Activated naive CD8-positive, alpha-beta T cell (primary cell): ENCODE results near the gene TFB2M.
"Not testable (repeated sequence)": the region's sequence is repeated elsewhere in the genome, so short reads cannot be mapped to it uniquely, and the experiment has no call there.

ENCODE experiments used
- H3K27ac Mint-ChIP-seq: one replicate; pipeline ENCODE4 v1.8.0; 2021; ENCODE audit warnings: mixed read lengths
- H3K27me3 Mint-ChIP-seq: one replicate; pipeline ENCODE4 v1.8.0; 2021; ENCODE audit warnings: mixed read lengths
- H3K36me3 Mint-ChIP-seq: one replicate; pipeline ENCODE4 v1.8.0; 2021; ENCODE audit warnings: mixed read lengths
- H3K4me1 Mint-ChIP-seq: one replicate; pipeline ENCODE4 v1.8.0; 2021; ENCODE audit warnings: low read depth, mixed read lengths
- H3K4me3 Mint-ChIP-seq: one replicate; pipeline ENCODE4 v1.8.0; 2021; ENCODE audit warnings: mild to moderate bottlenecking, mixed read lengths
- H3K9me3 Mint-ChIP-seq: one replicate; pipeline ENCODE4 v1.8.0; 2021; ENCODE audit warnings: low read depth, mixed read lengths

Gene TFB2M

GRCh38 chr1:246572785-246573184, 6.7 kb upstream of the TFB2M start:
- H3K4me1 Mint-ChIP-seq, result peaks cover 75% of the 10 kb centered on the region
- H3K9me3 Mint-ChIP-seq, result no peaks in the 10 kb centered on the region
- H3K36me3 Mint-ChIP-seq, result peaks cover 10% of the 10 kb centered on the region
- no peaks in the 10 kb centered on the region for H3K27me3 Mint-ChIP-seq
- H3K27ac Mint-ChIP-seq, result peak overlapping the region; percentile 85
- peak overlapping the region; percentile 39 for H3K4me3 Mint-ChIP-seq

- Mint-ChIP-seq H3K9me3 (no peaks in the 10 kb centered on the region), H3K27me3 (no peaks in the 10 kb centered on the region), H3K36me3 (peaks cover 10% of the 10 kb centered on the region), H3K4me1 (peaks cover 73% of the 10 kb centered on the region), H3K27ac (peak overlapping the region; percentile 99), H3K4me3 (peak overlapping the region; percentile 88)
Measured at GRCh38 chr1:246571953-246572352, 5.9 kb upstream of the TFB2M start.

- not testable (repeated sequence) for H3K27me3 Mint-ChIP-seq, H3K36me3 Mint-ChIP-seq, H3K9me3 Mint-ChIP-seq
- H3K4me3 Mint-ChIP-seq, result peak overlapping the region; percentile 88
- H3K27ac Mint-ChIP-seq, result peak overlapping the region; percentile 99
- peaks cover 67% of the 10 kb centered on the region for H3K4me1 Mint-ChIP-seq
Measured at GRCh38 chr1:246571309-246571708, 5.2 kb upstream of the TFB2M start.

- Mint-ChIP-seq H3K4me3 (peak overlapping the region; percentile 88), H3K4me1 (peaks cover 64% of the 10 kb centered on the region), H3K27me3 (no peaks in the 10 kb centered on the region), H3K9me3 (no peaks in the 10 kb centered on the region), H3K27ac (peak overlapping the region; percentile 99), H3K36me3 (peaks cover 9% of the 10 kb centered on the region)
Measured at GRCh38 chr1:246569248-246570238, 3.5 kb upstream of the TFB2M start.

GRCh38 chr1:246567646-246568235, 1.7 kb upstream of the TFB2M start:
- H3K27me3 Mint-ChIP-seq, result no peaks in the 10 kb centered on the region
- peaks cover 59% of the 10 kb centered on the region for H3K4me1 Mint-ChIP-seq
- peak overlapping the region; percentile 98 for H3K4me3 Mint-ChIP-seq
- H3K9me3 Mint-ChIP-seq, result no peaks in the 10 kb centered on the region
- peak overlapping the region; percentile 96 for H3K27ac Mint-ChIP-seq
- H3K36me3 Mint-ChIP-seq, result peaks cover 6% of the 10 kb centered on the region

- Mint-ChIP-seq H3K9me3 (no peaks in the 10 kb centered on the region), H3K4me1 (peaks cover 58% of the 10 kb centered on the region), H3K27me3 (no peaks in the 10 kb centered on the region), H3K27ac (peak overlapping the region; percentile 96), H3K36me3 (peaks cover 6% of the 10 kb centered on the region), H3K4me3 (peak overlapping the region; percentile 98)
Measured at GRCh38 chr1:246566813-246567645, 968 bp upstream of the TFB2M start.

GRCh38 chr1:246565751-246566127, 322 bp downstream of the TFB2M start:
- Mint-ChIP-seq H3K27me3 (no peaks in the 10 kb centered on the region), H3K27ac (peak overlapping the region; percentile 93), H3K36me3 (peaks cover 6% of the 10 kb centered on the region), H3K9me3 (no peaks in the 10 kb centered on the region), H3K4me1 (peaks cover 45% of the 10 kb centered on the region), H3K4me3 (peak overlapping the region; percentile 98)

- H3K9me3 Mint-ChIP-seq, result no peaks in the 10 kb centered on the region
- peak overlapping the region; percentile 98 for H3K4me3 Mint-ChIP-seq
- H3K27ac Mint-ChIP-seq, result peak overlapping the region; percentile 93
- H3K27me3 Mint-ChIP-seq, result no peaks in the 10 kb centered on the region
- H3K4me1 Mint-ChIP-seq, result peaks cover 40% of the 10 kb centered on the region
- peaks cover 6% of the 10 kb centered on the region for H3K36me3 Mint-ChIP-seq
Measured at GRCh38 chr1:246564839-246565750, 966 bp downstream of the TFB2M start.

GRCh38 chr1:246560833-246561232, 5.2 kb downstream of the TFB2M start:
- H3K9me3 Mint-ChIP-seq, H3K4me3 Mint-ChIP-seq, H3K27ac Mint-ChIP-seq, H3K27me3 Mint-ChIP-seq, H3K36me3 Mint-ChIP-seq: not testable (repeated sequence)
- peaks cover 24% of the 10 kb centered on the region for H3K4me1 Mint-ChIP-seq

- Mint-ChIP-seq H3K4me1 (peaks cover 18% of the 10 kb centered on the region), H3K9me3 (no peaks in the 10 kb centered on the region), H3K36me3 (peaks cover 10% of the 10 kb centered on the region), H3K27me3 (no peaks in the 10 kb centered on the region), H3K27ac (no peak overlapping the region), H3K4me3 (no peak overlapping the region)
Measured at GRCh38 chr1:246559310-246559709, 6.8 kb downstream of the TFB2M start.

GRCh38 chr1:246558041-246558440, 8.0 kb downstream of the TFB2M start:
- H3K27ac Mint-ChIP-seq, result no peak overlapping the region
- H3K27me3 Mint-ChIP-seq, result no peaks in the 10 kb centered on the region
- no peak overlapping the region for H3K4me3 Mint-ChIP-seq
- H3K4me1 Mint-ChIP-seq, result peaks cover 12% of the 10 kb centered on the region
- no peaks in the 10 kb centered on the region for H3K9me3 Mint-ChIP-seq
- peaks cover 13% of the 10 kb centered on the region for H3K36me3 Mint-ChIP-seq

- H3K27me3 Mint-ChIP-seq, result no peaks in the 10 kb centered on the region
- H3K4me1 Mint-ChIP-seq, result peaks cover 4% of the 10 kb centered on the region
- no peak overlapping the region for H3K27ac Mint-ChIP-seq
- no peak overlapping the region for H3K4me3 Mint-ChIP-seq
- H3K36me3 Mint-ChIP-seq, result peaks cover 17% of the 10 kb centered on the region
- H3K9me3 Mint-ChIP-seq, result no peaks in the 10 kb centered on the region
Measured at GRCh38 chr1:246554201-246554600, 11.9 kb downstream of the TFB2M start.

GRCh38 chr1:246552110-246552509, 14.0 kb downstream of the TFB2M start:
- Mint-ChIP-seq H3K4me3 (no peak overlapping the region), H3K9me3 (no peaks in the 10 kb centered on the region), H3K4me1 (no peaks in the 10 kb centered on the region), H3K36me3 (peaks cover 17% of the 10 kb centered on the region), H3K27ac (no peak overlapping the region), H3K27me3 (no peaks in the 10 kb centered on the region)

- Mint-ChIP-seq H3K4me1 (no peaks in the 10 kb centered on the region), H3K27ac (no peak overlapping the region), H3K9me3 (no peaks in the 10 kb centered on the region)
Measured at GRCh38 chr1:246550402-246550801, 15.7 kb downstream of the TFB2M start.

More at GRCh38 chr1:246550402-246550801, 15.7 kb downstream of the TFB2M start:
- no peaks in the 10 kb centered on the region for H3K27me3 Mint-ChIP-seq
- H3K4me3 Mint-ChIP-seq, result no peak overlapping the region
- peaks cover 13% of the 10 kb centered on the region for H3K36me3 Mint-ChIP-seq
